Measurements from ENCODE around the gene NPAS2. TPM values are rescaled to one million over a fixed set of nuclear protein-coding genes. Genes with fewer than 3 reads are reported as not detected.

NPAS2 gene
- total and polyA plus RNA-seq, 2 experiments from 2014 or later, result 0.55 to 0.89 TPM

DNA sequence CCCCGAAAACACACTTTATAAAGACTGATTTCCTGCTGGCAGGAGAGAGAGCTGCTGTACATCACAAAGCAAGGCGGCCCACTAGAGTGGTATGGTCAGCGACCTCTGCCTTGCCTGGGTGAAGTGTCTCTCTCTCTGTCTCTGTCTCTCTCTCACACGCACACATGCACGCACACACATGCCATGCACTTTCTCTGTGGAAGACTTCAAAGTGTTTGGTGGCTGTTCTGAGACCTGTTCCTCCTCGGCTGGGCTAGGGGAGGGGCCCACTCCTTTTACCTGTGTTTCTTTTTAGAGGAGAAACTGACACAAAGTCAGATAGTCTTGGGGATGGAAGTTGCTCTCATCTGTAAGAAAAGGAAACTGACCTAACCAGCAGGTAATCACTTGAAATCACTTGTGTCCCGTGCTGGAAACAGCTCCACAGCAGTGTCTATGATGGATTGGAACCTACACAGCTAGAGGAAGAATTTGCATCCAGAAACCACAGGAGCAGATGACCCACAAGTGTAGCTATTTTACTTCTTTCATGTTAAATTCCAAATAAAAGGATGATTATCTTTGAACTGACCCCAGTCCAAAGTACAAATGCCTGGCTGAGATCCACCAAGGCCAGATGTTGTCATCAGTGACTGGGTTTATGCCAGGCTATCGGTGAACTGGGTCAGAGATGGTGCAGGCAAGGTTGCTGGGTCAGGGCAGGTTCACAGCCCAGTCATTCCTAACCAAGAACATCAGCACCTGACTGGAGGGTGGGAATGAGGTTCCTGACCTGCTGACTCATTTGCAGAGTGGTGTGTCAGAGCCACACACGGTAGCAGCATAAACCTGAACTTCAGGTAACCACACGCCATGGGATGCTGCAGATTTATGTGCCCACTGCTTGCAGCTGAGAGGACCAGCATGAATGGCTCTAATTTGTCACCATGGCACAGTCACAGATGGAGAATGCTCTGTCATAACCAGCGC, 63.0 kb downstream of the NPAS2 start:
- DNase-seq (ENCODE audit: low read depth in 1 of 2, low spot score in 1 of 2), result no peak
- H3K9me3 ChIP-seq (ENCODE audit: low read depth), result no peaks in the 10 kb centered on the region
- TF ChIP-seq CTCF (IDR thresholded peaks at IDR 0.05; ENCODE audit: low read depth, low read length), result no peak
- no peak overlapping the region for H3K4me3 ChIP-seq
- no peaks in the 10 kb centered on the region for H3K36me3 ChIP-seq
- no peaks in the 10 kb centered on the region for H3K27me3 ChIP-seq
- no peak overlapping the region for H3K27ac ChIP-seq
- peaks cover 6% of the 10 kb centered on the region for H3K4me1 ChIP-seq (ENCODE audit: low read depth)

GRCh38 chr2:100884145-100884621, 64.2 kb downstream of the NPAS2 start:
- TF ChIP-seq CTCF (IDR thresholded peaks at IDR 0.05; ENCODE audit: low read depth, low read length), result no peak
- peak in 1 of 2 donors; percentile 44 for DNase-seq (ENCODE audit: low read depth in 1 of 2, low spot score in 1 of 2)
- Histone ChIP-seq H3K36me3 (no peaks in the 10 kb centered on the region), H3K4me1 (ENCODE audit: low read depth) (no peaks in the 10 kb centered on the region), H3K9me3 (ENCODE audit: low read depth) (no peaks in the 10 kb centered on the region), H3K4me3 (no peak overlapping the region), H3K27ac (no peak overlapping the region), H3K27me3 (no peaks in the 10 kb centered on the region)

GRCh38 chr2:100886085-100886484, 66.1 kb downstream of the NPAS2 start:
- TF ChIP-seq CTCF (IDR thresholded peaks at IDR 0.05; ENCODE audit: low read depth, low read length), result no peak
- no peak overlapping the region for H3K4me3 ChIP-seq
- no peaks in the 10 kb centered on the region for H3K27me3 ChIP-seq
- no peak overlapping the region for H3K27ac ChIP-seq
- no peaks in the 10 kb centered on the region for H3K4me1 ChIP-seq (ENCODE audit: low read depth)
- DNase-seq (ENCODE audit: low read depth in 1 of 2, low spot score in 1 of 2), result no peak
- no peaks in the 10 kb centered on the region for H3K9me3 ChIP-seq (ENCODE audit: low read depth)
- H3K36me3 ChIP-seq, result no peaks in the 10 kb centered on the region

- Histone ChIP-seq H3K36me3 (no peaks in the 10 kb centered on the region), H3K27ac (no peak overlapping the region), H3K9me3 (ENCODE audit: low read depth) (no peaks in the 10 kb centered on the region), H3K4me1 (ENCODE audit: low read depth) (no peaks in the 10 kb centered on the region), H3K27me3 (no peaks in the 10 kb centered on the region), H3K4me3 (no peak overlapping the region)
- TF ChIP-seq CTCF (IDR thresholded peaks at IDR 0.05; ENCODE audit: low read depth, low read length), result no peak
- no peak for DNase-seq (ENCODE audit: low read depth in 1 of 2, low spot score in 1 of 2)
These were observed 67.2 kb downstream of the NPAS2 start for GRCh38 chr2:100887039-100887578.

DNA sequence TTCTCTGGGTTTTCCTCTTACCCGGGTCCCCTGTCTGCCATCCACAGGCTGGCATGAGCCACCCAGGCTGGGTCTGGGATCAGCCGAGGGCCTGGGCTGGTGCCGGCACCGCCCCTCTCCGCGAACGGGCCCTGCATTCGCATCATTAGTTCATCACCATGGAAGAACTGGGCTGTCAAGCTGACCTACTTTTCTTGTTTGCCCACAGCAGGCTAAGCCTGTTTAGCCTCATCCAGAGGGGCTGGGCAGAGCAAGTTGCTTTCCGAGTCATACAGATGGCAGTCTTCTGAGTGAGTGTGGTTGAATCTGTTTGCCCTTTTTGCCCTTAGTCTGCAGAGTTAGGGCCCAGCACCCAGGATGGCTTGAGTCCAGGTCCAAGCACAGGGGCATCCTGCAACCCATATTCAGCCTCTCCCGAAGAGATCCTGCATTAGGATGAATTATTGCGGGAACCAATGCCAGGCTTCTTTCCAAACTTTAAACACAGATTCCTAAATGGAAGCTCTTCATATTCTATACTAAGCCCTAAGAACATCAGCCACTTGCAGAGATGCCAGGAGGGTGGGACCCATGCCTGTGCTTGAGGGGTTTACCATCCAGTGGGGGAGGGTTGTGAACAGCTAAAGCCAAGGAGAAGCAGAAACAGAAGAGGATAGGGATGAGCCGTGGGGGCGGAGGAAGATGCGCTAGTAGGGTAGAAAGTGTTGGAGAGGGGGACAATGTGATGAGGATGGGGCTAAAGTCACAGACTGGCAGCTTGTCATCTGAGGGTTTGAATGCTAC, 68.0 kb downstream of the NPAS2 start:
- Histone ChIP-seq H3K27me3 (no peaks in the 10 kb centered on the region), H3K36me3 (no peaks in the 10 kb centered on the region), H3K4me3 (no peak overlapping the region), H3K4me1 (ENCODE audit: low read depth) (no peaks in the 10 kb centered on the region), H3K9me3 (ENCODE audit: low read depth) (no peaks in the 10 kb centered on the region), H3K27ac (no peak overlapping the region)
- no peak for TF ChIP-seq CTCF (IDR thresholded peaks at IDR 0.05; ENCODE audit: low read depth, low read length)
- no peak for DNase-seq (ENCODE audit: low read depth in 1 of 2, low spot score in 1 of 2)

All from cardiac muscle cell (in vitro differentiated cells and primary cell).